Measurements from ENCODE around the gene SMAD2.
"Not testable (repeated sequence)": the region's sequence is repeated elsewhere in the genome, so short reads cannot be mapped to it uniquely, and the experiment has no call there.

SMAD2 gene

DNA sequence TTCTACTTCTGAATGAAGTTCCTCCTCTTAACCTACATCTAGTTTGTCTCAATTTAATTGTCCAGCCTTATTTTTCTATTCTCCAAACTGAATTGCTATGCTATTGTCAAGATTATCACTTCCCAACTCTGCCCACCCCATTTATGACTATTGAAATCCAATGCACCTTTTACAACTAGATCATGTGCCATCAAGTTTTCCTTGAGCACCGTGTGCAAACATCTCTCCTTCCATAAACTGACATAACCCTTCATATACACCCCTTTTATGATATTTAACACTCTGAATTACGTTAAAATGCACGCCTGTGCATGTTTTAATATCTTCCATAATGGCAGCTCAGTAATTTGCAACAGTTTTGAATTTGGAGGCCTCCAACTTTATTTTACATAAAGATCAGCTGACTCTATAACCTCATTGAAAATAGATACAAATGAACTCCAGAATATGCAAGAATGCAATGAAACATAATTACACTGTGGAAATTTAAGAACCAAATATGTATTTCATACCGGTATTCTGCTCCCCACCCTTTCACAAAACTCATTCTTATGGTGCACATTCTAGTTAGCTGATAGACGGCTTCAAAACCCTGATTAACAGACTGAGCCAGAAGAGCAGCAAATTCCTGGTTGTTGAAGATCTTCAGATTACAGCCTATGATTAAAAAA, 85.5 kb downstream of the SMAD2 start:
- no peak for DNase-seq (ENCODE audit: low read depth in 2 of 2)

GRCh38 chr18:47842836-47843235, 87.6 kb downstream of the SMAD2 start:
- DNase-seq (ENCODE audit: low read depth in 2 of 2), result no peak

DNA sequence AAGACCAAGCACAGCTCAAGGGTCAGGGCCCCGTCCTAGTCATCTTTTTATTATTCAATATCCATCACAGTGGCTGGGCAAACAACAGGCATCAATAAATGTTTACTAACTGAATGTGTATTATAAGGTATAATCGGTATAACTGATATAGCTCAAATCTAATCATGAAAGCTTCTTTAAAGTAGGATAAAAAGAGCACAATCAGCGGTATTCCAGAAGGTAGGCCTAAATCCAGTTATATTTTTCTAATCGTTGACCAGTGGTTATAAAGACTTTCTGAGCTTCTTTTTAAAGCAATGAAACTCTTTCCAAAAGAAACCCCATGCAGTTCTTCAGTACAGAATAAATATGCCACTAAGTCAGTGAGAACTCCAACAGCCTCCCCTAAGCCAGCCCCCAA, 92.1 kb downstream of the SMAD2 start:
- DNase-seq (ENCODE audit: low read depth in 2 of 2), result no peak

GRCh38 chr18:47832348-47832747, 98.1 kb downstream of the SMAD2 start:
- no peak for DNase-seq (ENCODE audit: low read depth in 2 of 2)

DNA sequence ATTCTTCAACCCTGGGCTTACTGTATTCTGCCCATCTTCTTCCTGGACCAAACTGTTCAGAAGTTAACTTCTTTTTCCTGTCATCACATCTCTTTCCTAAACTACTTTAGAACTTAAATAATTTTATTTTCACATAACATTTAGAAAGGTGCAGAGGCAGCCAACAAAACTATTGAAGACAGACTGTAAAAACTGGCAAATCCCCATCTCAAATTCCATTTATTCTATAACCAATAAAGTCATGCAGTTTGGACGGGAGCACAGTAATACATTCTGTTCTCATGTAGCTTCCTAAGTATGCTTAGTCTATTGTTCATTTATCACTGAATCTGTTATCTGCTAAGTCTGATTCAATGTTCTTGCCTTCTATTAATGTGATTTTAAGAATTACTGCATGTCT, 99.1 kb downstream of the SMAD2 start:
- no peak for DNase-seq (ENCODE audit: low read depth in 2 of 2)

DNA sequence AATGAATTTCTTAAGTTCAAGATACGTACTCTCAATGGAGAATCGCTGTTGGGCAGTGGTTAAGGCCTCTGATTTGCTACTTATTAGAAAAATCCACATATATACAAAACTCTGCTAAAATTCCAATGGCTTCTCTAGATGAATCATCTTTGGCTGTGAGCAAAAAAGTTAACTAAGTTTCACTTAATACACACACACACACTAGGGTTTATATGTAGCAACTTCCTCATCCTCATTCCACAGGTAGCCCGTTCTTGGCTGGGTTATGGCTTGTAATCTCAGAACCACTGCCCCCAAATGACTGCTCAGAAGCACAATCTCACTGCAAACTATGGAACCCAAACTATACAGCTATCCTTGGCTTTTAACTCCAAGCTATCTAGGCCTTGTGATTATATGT, 99.7 kb downstream of the SMAD2 start:
- no peak for DNase-seq (ENCODE audit: low read depth in 2 of 2)

DNA sequence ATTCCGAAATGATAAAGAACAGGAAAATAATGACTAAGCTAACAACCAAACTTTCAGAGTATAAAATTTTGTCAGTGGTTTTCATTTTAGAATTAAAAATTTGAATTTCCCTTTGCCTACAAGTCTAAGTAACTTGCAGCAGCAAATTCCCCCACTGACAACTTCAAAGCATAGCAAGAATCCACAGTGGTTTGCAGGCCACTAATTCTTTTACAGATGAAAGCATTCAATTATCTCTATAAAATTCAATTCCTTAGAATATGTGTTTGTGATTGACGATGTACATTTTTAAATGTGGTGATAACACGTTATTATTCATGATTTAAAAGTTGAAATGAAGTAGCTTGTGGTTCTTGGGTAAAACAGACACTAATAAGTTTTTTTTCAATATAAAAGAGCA, 100.6 kb downstream of the SMAD2 start:
- no peak for DNase-seq (ENCODE audit: low read depth in 2 of 2)

DNA sequence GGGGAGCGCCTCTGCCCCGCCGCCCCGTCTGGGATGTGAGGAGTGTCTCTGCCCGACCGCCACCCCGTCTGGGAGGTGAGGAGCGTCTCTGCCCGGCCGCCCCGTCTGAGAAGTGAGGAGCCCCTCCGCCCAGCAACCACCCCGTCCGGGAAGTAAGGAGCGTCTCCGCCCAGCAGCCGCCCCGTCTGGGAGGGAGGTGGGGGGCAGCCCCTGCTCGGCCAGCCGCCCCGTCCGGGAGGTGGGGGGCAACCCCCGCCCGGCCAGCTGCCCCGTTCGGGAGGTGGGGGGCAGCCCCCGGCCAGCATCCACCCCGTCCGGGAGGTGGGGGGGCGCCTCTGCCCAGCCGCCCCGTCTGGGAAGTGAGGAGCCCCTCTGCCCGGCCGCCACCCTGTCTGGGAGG, 102.4 kb downstream of the SMAD2 start:
- not testable (repeated sequence) for DNase-seq (ENCODE audit: low read depth in 2 of 2)

DNA sequence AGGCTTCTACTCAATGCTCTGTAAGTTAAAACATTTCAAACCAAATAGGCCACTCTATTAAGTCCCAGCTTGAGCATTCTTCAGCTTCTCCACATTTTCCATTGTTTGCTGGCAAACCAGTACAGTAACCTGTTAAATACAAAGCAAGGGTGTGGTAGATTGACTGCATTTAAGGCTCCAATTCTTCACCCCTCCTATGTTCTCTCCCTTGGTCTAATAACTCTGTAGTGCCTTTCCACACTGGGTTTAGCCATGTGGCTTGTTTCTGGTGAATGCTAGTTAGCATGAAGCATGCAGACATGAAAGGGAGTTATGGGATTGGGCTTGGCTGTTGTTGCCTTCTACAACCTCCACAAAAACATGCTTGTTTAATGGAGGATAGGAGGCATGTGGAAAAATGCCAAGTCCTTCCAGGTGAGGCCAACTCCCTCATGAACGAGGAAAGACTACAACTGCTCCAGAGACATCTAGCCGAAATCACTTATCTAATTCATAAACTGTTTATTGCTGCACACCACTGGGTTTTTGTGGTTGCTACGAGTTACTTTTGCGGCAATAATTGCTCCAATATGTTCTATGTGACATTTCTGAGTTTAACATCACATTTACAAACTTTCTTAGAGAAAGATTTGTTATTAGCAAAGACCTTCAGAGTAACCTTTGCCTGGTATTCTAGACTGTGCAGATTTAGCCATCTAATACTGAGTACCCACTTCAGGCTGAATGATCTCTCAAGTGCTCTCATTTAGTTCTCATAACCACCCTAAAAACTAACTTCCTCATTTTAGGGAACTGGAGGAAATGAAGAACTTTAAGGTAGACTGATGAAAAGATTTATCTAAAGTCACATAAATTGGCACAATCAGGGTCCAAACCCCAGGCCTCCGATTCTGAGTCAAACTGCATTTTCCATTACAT, 104.0 kb downstream of the SMAD2 start:
- DNase-seq (ENCODE audit: low read depth in 2 of 2), result no peak

GRCh38 chr18:47821314-47821713, 109.1 kb downstream of the SMAD2 start:
- DNase-seq (ENCODE audit: low read depth in 2 of 2), result no peak

DNA sequence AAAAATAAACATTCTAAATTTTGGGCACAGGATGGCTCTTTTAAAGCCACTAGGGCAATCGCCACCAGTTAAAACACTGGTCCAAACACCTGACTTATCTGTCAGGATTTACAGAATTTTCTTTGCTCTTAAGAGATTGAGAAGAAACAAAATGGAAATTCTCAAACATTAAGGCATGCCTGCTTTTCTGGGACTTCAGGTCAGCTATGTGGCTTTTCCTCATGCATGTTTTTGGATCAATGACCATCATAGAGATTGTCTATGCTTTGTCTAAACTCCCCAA, 112.7 kb downstream of the SMAD2 start:
- DNase-seq (ENCODE audit: low read depth in 2 of 2), result no peak

DNA sequence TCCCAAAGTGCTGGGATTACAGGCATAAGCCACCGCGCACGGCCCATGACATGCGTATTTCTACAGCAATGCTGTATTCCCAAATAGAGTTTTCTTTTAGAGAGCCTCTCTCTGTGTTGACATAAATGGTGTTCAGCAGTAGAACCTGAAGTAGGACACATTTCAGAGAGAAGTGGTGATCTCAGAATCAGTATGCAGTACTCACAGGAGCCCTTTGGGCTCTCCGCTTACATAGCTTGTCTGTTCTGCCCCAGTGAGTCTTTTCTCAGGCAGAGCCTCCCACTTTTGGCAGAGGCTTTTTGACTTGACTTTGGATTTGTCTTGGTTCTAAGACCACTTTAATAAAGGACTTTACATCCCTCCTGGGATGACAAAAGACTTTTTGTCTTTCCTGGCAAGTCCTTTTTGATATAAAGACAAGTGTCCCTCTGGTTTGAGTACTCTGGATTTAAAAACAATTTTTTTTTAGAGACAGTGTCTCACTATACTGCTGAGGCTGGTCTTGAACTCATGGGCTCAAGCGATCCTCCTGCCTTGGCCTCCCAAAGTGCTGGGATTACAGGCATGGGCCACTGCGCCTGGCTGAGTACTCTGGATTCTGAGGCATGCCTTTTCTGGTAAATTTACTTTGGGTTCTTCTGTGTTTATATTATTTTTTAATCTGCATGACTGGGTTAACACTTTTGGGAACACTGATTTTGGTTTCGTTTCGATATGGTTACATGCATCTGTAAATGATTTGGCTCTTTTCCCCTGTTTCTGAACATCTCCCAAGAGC, 113.3 kb downstream of the SMAD2 start:
- no peak for DNase-seq (ENCODE audit: low read depth in 2 of 2)

DNA sequence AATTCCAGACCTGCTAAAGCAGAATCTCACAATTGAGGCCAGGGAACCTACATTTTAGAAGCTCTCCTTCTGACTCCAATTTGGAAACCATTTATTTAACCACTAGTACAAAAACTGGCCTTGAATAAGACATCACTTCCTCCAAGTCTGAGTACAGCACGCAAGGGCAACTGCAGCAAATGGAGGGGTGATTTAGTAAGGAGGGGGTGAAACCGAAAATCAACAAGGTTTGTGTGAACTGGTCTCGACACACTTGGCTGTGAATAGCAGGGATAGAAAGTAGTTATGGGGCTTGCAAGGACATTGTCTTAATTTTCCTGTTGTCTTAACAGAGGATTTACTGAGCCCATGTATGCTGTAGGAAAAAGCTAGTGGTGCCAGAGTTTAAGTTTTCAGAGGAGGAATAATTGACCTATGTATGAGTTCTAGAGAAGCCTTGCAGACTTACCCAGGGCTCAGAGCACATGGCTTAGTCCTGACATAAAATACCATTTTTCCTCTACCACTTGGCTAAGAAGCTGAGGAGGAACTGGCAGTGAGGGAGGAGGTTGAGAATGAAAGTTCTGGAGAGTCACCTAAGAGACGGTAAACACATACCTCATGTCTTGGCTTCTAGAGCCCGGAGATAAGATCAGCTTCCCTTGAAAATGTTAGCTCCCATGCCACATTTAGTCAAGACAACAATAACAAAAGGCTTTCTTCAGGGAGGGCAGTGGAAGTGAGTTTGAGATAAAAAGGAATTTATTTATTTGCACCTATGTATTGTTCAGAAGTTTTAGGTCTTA, 114.8 kb downstream of the SMAD2 start:
- no peak for DNase-seq (ENCODE audit: low read depth in 2 of 2)

- DNase-seq (ENCODE audit: low read depth in 2 of 2), result no peak
These were observed 121.0 kb downstream of the SMAD2 start for GRCh38 chr18:47809420-47809819.

GRCh38 chr18:47802802-47803201, 127.7 kb downstream of the SMAD2 start:
- DNase-seq (ENCODE audit: low read depth in 2 of 2), result no peak

GRCh38 chr18:47801817-47802216, 128.6 kb downstream of the SMAD2 start:
- DNase-seq (ENCODE audit: low read depth in 2 of 2), result no peak

- no peak for DNase-seq (ENCODE audit: low read depth in 2 of 2)
These were observed 129.7 kb downstream of the SMAD2 start for GRCh38 chr18:47800756-47801155.

- DNase-seq (ENCODE audit: low read depth in 2 of 2), result no peak
These were observed 130.2 kb downstream of the SMAD2 start for GRCh38 chr18:47800248-47800647.

GRCh38 chr18:47799376-47799775, 131.1 kb downstream of the SMAD2 start:
- no peak for DNase-seq (ENCODE audit: low read depth in 2 of 2)

GRCh38 chr18:47798366-47798765, 132.1 kb downstream of the SMAD2 start:
- DNase-seq (ENCODE audit: low read depth in 2 of 2), result no peak

DNA sequence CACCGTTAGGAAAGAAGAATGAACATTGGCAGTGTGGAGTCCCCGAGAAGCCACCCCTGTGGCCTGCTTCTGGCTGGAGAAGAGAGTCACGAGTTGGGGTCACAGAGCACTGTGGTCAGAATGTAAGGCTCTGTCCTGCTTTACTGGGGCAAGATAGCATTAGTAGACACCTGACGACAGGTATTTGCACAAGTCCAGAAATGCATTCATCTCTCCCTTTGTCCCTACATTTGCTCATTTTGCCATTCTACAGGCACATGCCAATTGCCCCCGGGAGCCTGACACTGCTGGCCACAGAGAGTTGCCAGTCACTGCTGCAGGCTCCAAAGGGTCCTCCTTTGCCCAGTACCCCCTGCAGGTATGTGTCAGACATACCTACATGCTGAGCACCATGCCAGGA, 133.3 kb downstream of the SMAD2 start:
- no peak for DNase-seq (ENCODE audit: low read depth in 2 of 2)

GRCh38 chr18:47795434-47795814, 135.0 kb downstream of the SMAD2 start:
- DNase-seq (ENCODE audit: low read depth in 2 of 2), result no peak
